K562 (cell line): ENCODE data around the gene KIAA0825. TPM values are rescaled to one million over a fixed set of nuclear protein-coding genes. Genes with fewer than 3 reads are reported as not detected.

ENCODE experiments used
- ATAC-seq: fragments of 200-7000 bp; cut with Tn5 transposase; 3 replicates; pipeline ENCODE4 v1.9.1; 2020; ENCODE audit warnings: moderate library complexity
- BruUV-seq: library from RNA; stranded (reverse); fragments of 400-500 nt; replicated peaks from 2 replicates; lab custom pipeline; 2021; lab: Mats Ljungman, UMichigan
- CTCF ChIA-PET: fragments of 300-600 bp; formaldehyde crosslinking; extraction: SDS; loops from one replicate; lab custom pipeline; 2021; ENCODE audit warnings: low intra/inter-chr PET ratio; lab: Yijun Ruan, JAX
- POLR2A ChIA-PET: fragments of 300-600, 350-650 bp; sonication (Branson Sonifier 250); formaldehyde crosslinking; extraction: SDS; loops from one replicate; lab custom pipeline; 2021; ENCODE audit warnings: antibody characterized with exemption, inconsistent platforms; lab: Yijun Ruan, JAX
- DNase-seq, 4 experiments: peaks; one replicate each; pipeline versions ENCODE4 v3.0.0 to v3.0.0-alpha.2; 2011 to 2018; ENCODE audit warnings: low spot score in 3 of 4, mixed read lengths in 3 of 4; ENCODE audit errors: extremely low read depth in 1 of 4
- FAIRE-seq: peaks from 2 replicates; lab custom pipeline; 2011; peaks lifted over from hg19 to GRCh38; lab: Jason Lieb, UNC
- H2AFZ ChIP-seq: 2 replicates; pipeline ENCODE4 v1.6.0; 2011; ENCODE audit warnings: low read depth, low read length, control low read depth, inconsistent platforms
- H3K27ac ChIP-seq: fragments of 200-600 bp; 3 replicates; pipeline ENCODE4 v1.8.0; 2011; ENCODE audit warnings: low read depth, mild to moderate bottlenecking, control low read depth, inconsistent platforms, low read length, moderate library complexity, mixed read lengths; ENCODE audit errors: extremely low read depth
- H3K27me3 ChIP-seq, 2 experiments: fragments of 300-600 bp in 1 of 2; 2 replicates in 1 of 2; 3 replicates in 1 of 2; pipeline versions ENCODE4 v1.6.0 to v1.8.0; 2011; ENCODE audit warnings: inconsistent platforms in 2 of 2, low read length in 2 of 2, mild to moderate bottlenecking in 1 of 2, mixed read lengths in 1 of 2, moderate library complexity in 1 of 2; ENCODE audit not compliant: control insufficient read depth in 2 of 2, insufficient read depth in 2 of 2
- H3K36me3 ChIP-seq: fragments of 300-600 bp; 3 replicates; pipeline ENCODE4 v1.8.0; 2011; ENCODE audit warnings: mild to moderate bottlenecking, low read length, inconsistent platforms; ENCODE audit not compliant: control insufficient read depth, insufficient read depth
- H3K4me1 ChIP-seq, 2 experiments: fragments of 200-600 bp in 1 of 2; replicated peaks in 1 of 2; 2 replicates in 1 of 2; 3 replicates in 1 of 2; pipeline versions ENCODE4 v1.5.1 to v1.8.0; 2011; ENCODE audit warnings: inconsistent platforms in 2 of 2, low read length in 2 of 2, mild to moderate bottlenecking in 1 of 2, mixed read lengths in 1 of 2, moderate library complexity in 1 of 2; ENCODE audit not compliant: control insufficient read depth in 2 of 2, insufficient read depth in 2 of 2
- H3K4me2 ChIP-seq: 2 replicates; pipeline ENCODE4 v1.6.1; 2011; ENCODE audit warnings: low read length, control low read depth, inconsistent platforms, mixed read lengths; ENCODE audit not compliant: insufficient read depth
- H3K4me3 ChIP-seq: fragments of 200-600 bp; sonication (generic), shearing (Covaris generic); 2 replicates; pipeline ENCODE4 v1.5.1; 2016; ENCODE audit warnings: control low read depth, inconsistent platforms
- H3K79me2 ChIP-seq: fragments of 200-600 bp; 3 replicates; pipeline ENCODE4 v1.8.0; 2011; ENCODE audit warnings: low read length, inconsistent platforms; ENCODE audit not compliant: control insufficient read depth, insufficient read depth
- H3K9ac ChIP-seq, 2 experiments: 2 replicates each; pipeline versions ENCODE4 v1.6.0 to v1.6.1; 2011; ENCODE audit warnings: low read depth in 2 of 2, low read length in 2 of 2, control low read depth in 1 of 2, inconsistent platforms in 1 of 2, mild to moderate bottlenecking in 1 of 2, mixed read lengths in 1 of 2; ENCODE audit not compliant: insufficient read depth in 1 of 2
- H3K9me1 ChIP-seq: one replicate; pipeline ENCODE4 v1.6.0; 2011; ENCODE audit warnings: inconsistent platforms, mild to moderate bottlenecking, low read length, moderate library complexity; ENCODE audit not compliant: control insufficient read depth, insufficient read depth
- H3K9me3 ChIP-seq: replicated peaks from 2 replicates; pipeline ENCODE4 v1.5.1; 2011; ENCODE audit warnings: low read depth, low read length, inconsistent platforms; ENCODE audit not compliant: control insufficient read depth, insufficient read depth
- H4K20me1 ChIP-seq: replicated peaks from 2 replicates; pipeline ENCODE4 v1.6.1; 2011; ENCODE audit warnings: low read length, inconsistent platforms, mixed read lengths; ENCODE audit not compliant: control insufficient read depth, insufficient read depth
- ARID3B ChIP-seq: fragments of 250-450 bp; sonication (Bioruptor Pico); IDR thresholded peaks from 2 replicates; pipeline ENCODE4 v1.4.0; 2020; ENCODE audit warnings: borderline replicate concordance
- MAX ChIP-seq: sonication (generic); formaldehyde crosslinking; IDR thresholded peaks from 2 replicates; pipeline ENCODE4 v1.9.0; 2022; ENCODE audit warnings: mild to moderate bottlenecking, missing genetic modification reagents
- MLX ChIP-seq, 2 experiments: fragments of 450-650 bp in 1 of 2; sonication (generic) in 1 of 2; formaldehyde crosslinking; conservative IDR thresholded peaks; 2 replicates each; pipeline versions ENCODE4 v1.4.0 to v1.8.1; 2020 to 2022; ENCODE audit warnings: mild to moderate bottlenecking in 1 of 2, missing genetic modification reagents in 1 of 2
- PRPF4 ChIP-seq: fragments of 200-400 bp; formaldehyde crosslinking; IDR thresholded peaks from one replicate; pipeline ENCODE4 v1.6.1; 2017; ENCODE audit warnings: low read length, low read depth, mild to moderate bottlenecking; ENCODE audit not compliant: insufficient read depth, poor library complexity, severe bottlenecking
- RAD51 ChIP-seq: fragments of 450-650 bp; IDR thresholded peaks from 2 replicates; pipeline ENCODE4 v1.7.1; 2016; ENCODE audit warnings: low read depth, mild to moderate bottlenecking, borderline replicate concordance
- RBM34 ChIP-seq: fragments of 200-400 bp; formaldehyde crosslinking; IDR thresholded peaks from 2 replicates; pipeline ENCODE4 v1.6.1; 2018; ENCODE audit warnings: low read length, borderline replicate concordance; ENCODE audit not compliant: insufficient read depth
- TARDBP ChIP-seq: fragments of 450-650 bp; IDR thresholded peaks from 2 replicates; pipeline ENCODE4 v1.6.1; 2016
- WGBS: fragments of 100-300 bp; shearing (Covaris generic); methylation state at CpG from one replicate; pipeline ENCODE4 v1.1.6; 2016; ENCODE audit warnings: low coverage, mixed read lengths; ENCODE audit not compliant: insufficient coverage; ENCODE audit errors: missing lambda C conversion rate; 5-methylcytosine and 5-hydroxymethylcytosine counted together
- in situ Hi-C: fragments of 300-500 bp; cut with MboI; formaldehyde crosslinking; loops from 4 replicates; pipeline ENCODE4 v1.15.0; 2018; ENCODE audit warnings: inconsistent platforms, mixed read lengths
- intact Hi-C: fragments of 100-400 bp; cut with micrococcal nuclease; formaldehyde crosslinking; loops from 2 replicates; pipeline ENCODE4 v1.14.2; 2022
- polyA plus RNA-seq, 8 experiments: library from polyadenylated mRNA; depleted of rRNA in 4 of 8; stranded (reverse) in 5 of 8; unstranded in 3 of 8; fragments of >200 nt; fragmentation: Nextera tagmentation in 2 of 8; fragmentation: Illumina TruSeq in 1 of 8; extraction: Ambion mirVana in 2 of 8; extraction: Trizol in 1 of 8; gene quantifications; 2 replicates each; pipeline versions ENCODE4 v1.2.1 to v1.2.3, GENCODE V29; 2011 to 2014; ENCODE audit warnings: inconsistent platforms in 1 of 8, missing spikeins in 1 of 8
- total RNA-seq, 7 experiments: library from RNA; depleted of rRNA in 6 of 7; stranded (reverse); fragments of >200 nt in 6 of 7; fragmentation: Illumina TruSeq in 2 of 7; extraction: Trizol in 2 of 7; gene quantifications; 2 replicates each; pipeline versions ENCODE4 v1.2.1 to v1.2.3, GENCODE V29; 2011 to 2021; ENCODE audit warnings: low replicate concordance in 1 of 7

The KIAA0825 gene
- total and polyA plus RNA-seq, 9 of the 15 experiments (the other 6 are each of a cell fraction or from before 2014, with no cell fraction given) = 0.05 to 0.36 (median 0.16) TPM; not detected in 1

GRCh38 chr5:94407023-94407422, 211.4 kb downstream of the KIAA0825 start (continued):
- TF ChIP-seq RAD51 (no peak), MLX (CRISPR knock-in tag; conservative IDR thresholded peaks at IDR 0.05) (no peak), RBM34 (no peak), TARDBP (no peak), ARID3B (CRISPR knock-in tag) (no peak), MAX (CRISPR knock-in tag) (no peak)

GRCh38 chr5:94403483-94403882, 214.9 kb downstream of the KIAA0825 start:
- Histone ChIP-seq H3K27ac (no peak overlapping the region), H3K9me1 (no peaks in the 10 kb centered on the region), H3K79me2 (no peaks in the 10 kb centered on the region), H3K27me3 (no peaks in the 10 kb centered on the region), H3K9me3 (no peaks in the 10 kb centered on the region), H3K36me3 (no peaks in the 10 kb centered on the region), H3K4me3 (no peak overlapping the region), H3K9ac (no peak overlapping the region), H4K20me1 (no peaks in the 10 kb centered on the region), H3K4me2 (no peak overlapping the region), H3K4me1 (no peaks in the 10 kb centered on the region), H2AFZ (no peak overlapping the region)
- in situ Hi-C loops (no loop called here), intact Hi-C loops (no loop called here)
- ATAC-seq = no peak
- no peak for TF ChIP-seq PRPF4
- ChIA-PET POLR2A (no interaction called here), CTCF (no interaction called here)
- 1% methylated on average over 5 of the region's 5 CpGs for WGBS
- no TSS peak for BruUV-seq
- no peak for FAIRE-seq
- DNase-seq = no peak
